Endothelial cell of umbilical vein (primary cell): ENCODE results near the gene TSPAN31. TPM values are rescaled to one million over a fixed set of nuclear protein-coding genes. Genes with fewer than 3 reads are reported as not detected.

Experiments
- BruUV-seq: library from RNA; stranded (reverse); fragments of 400-500 nt; replicated peaks from 2 replicates; lab custom pipeline; 2021; lab: Mats Ljungman, UMichigan
- CTCF ChIA-PET: fragments of 300-600, 350-600 bp; sonication (Branson Sonifier 250); formaldehyde crosslinking; loops from one replicate; lab custom pipeline; 2021; ENCODE audit warnings: antibody characterized with exemption, inconsistent platforms; lab: Charles Lee
- POLR2A ChIA-PET: fragments of 300-600, 350-600 bp; sonication (Branson Sonifier 250); formaldehyde crosslinking; loops from one replicate; lab custom pipeline; 2021; ENCODE audit warnings: antibody characterized with exemption, inconsistent platforms; lab: Charles Lee
- DNase-seq: peaks from one replicate; pipeline ENCODE4 v3.0.0-alpha.2; 2011; ENCODE audit warnings: low read depth, low spot score
- FAIRE-seq: peaks from 2 replicates; lab custom pipeline; 2011; peaks lifted over from hg19 to GRCh38; lab: Jason Lieb, UNC
- H2AFZ ChIP-seq: 2 replicates; pipeline ENCODE4 v1.6.0; 2012; ENCODE audit warnings: low read depth, low read length, control low read depth, inconsistent platforms
- H3K27ac ChIP-seq: 2 replicates; pipeline ENCODE4 v1.5.1; 2011; ENCODE audit warnings: low read depth, mild to moderate bottlenecking, control low read depth, low read length, moderate library complexity; ENCODE audit not compliant: insufficient read depth
- H3K27me3 ChIP-seq, 2 experiments: 2 replicates each; pipeline versions ENCODE4 v1.6.0 to v1.6.1; 2011; ENCODE audit warnings: low read length in 2 of 2, mixed read lengths in 1 of 2; ENCODE audit not compliant: control insufficient read depth in 2 of 2, insufficient read depth in 2 of 2
- H3K36me3 ChIP-seq, 2 experiments: 2 replicates in 1 of 2; 3 replicates in 1 of 2; pipeline ENCODE4 v1.5.1; 2011; ENCODE audit warnings: low read length in 2 of 2, mild to moderate bottlenecking in 1 of 2, moderate library complexity in 1 of 2; ENCODE audit not compliant: control insufficient read depth in 2 of 2, insufficient read depth in 2 of 2; ENCODE audit errors: extremely low read depth in 1 of 2
- H3K4me1 ChIP-seq: 3 replicates; pipeline ENCODE4 v1.5.1; 2011; ENCODE audit warnings: mild to moderate bottlenecking, low read length; ENCODE audit not compliant: control insufficient read depth, insufficient read depth; ENCODE audit errors: extremely low read depth
- H3K4me2 ChIP-seq: 2 replicates; pipeline ENCODE4 v1.6.1; 2011; ENCODE audit warnings: low read length, control low read depth, mixed read lengths; ENCODE audit not compliant: insufficient read depth
- H3K4me3 ChIP-seq, 3 experiments: fragments of 200-600 bp in 1 of 3; sonication (generic), shearing (Covaris generic) in 1 of 3; replicated peaks in 1 of 3; 2 replicates each; pipeline ENCODE4 v1.5.1; 2011 to 2016; ENCODE audit warnings: control low read depth in 3 of 3, low read length in 3 of 3, mild to moderate bottlenecking in 2 of 3, inconsistent platforms in 1 of 3, low read depth in 1 of 3, moderate library complexity in 1 of 3; ENCODE audit not compliant: insufficient read depth in 1 of 3
- H3K79me2 ChIP-seq: 2 replicates; pipeline ENCODE4 v1.6.0; 2012; ENCODE audit warnings: low read length, inconsistent platforms; ENCODE audit not compliant: control insufficient read depth, insufficient read depth
- H3K9ac ChIP-seq: replicated peaks from 2 replicates; pipeline ENCODE3; 2011; ENCODE audit warnings: low read length, control low read depth; ENCODE audit not compliant: insufficient read depth; ENCODE audit errors: extremely low read depth
- H3K9me1 ChIP-seq: replicated peaks from 3 replicates; pipeline ENCODE4 v1.6.0; 2011; ENCODE audit warnings: mild to moderate bottlenecking, low read length; ENCODE audit not compliant: control insufficient read depth, insufficient read depth; ENCODE audit errors: extremely low read depth
- H3K9me3 ChIP-seq: replicated peaks from 2 replicates; pipeline ENCODE4 v1.5.1; 2012; ENCODE audit warnings: low read length, inconsistent platforms; ENCODE audit not compliant: control insufficient read depth, insufficient read depth
- H4K20me1 ChIP-seq: replicated peaks from 2 replicates; pipeline ENCODE3; 2011; ENCODE audit warnings: mild to moderate bottlenecking, low read length; ENCODE audit not compliant: control insufficient read depth, insufficient read depth; ENCODE audit errors: extremely low read depth
- EZH2 ChIP-seq: IDR thresholded peaks from 2 replicates; pipeline ENCODE4 v1.6.1; 2012; ENCODE audit warnings: borderline replicate concordance, low read depth, mild to moderate bottlenecking, moderate library complexity, low read length, inconsistent platforms; ENCODE audit not compliant: severe bottlenecking
- GATA2 ChIP-seq: IDR thresholded peaks from 2 replicates; pipeline ENCODE4 v1.7.0; 2011; ENCODE audit warnings: low read depth, mild to moderate bottlenecking, moderate library complexity, mixed read lengths, low read length; ENCODE audit not compliant: insufficient read length, insufficient read depth
- MYC ChIP-seq: IDR thresholded peaks from one replicate; pipeline ENCODE4 v1.6.1; 2011; ENCODE audit warnings: mild to moderate bottlenecking, low read depth, low read length
- POLR2A ChIP-seq: IDR thresholded peaks from 2 replicates; pipeline ENCODE4 v1.6.1; 2012; ENCODE audit warnings: low read depth, mild to moderate bottlenecking, control low read depth, low read length
- dilution Hi-C: fragments of 300-500 bp; cut with MboI; formaldehyde crosslinking; loops from one replicate; pipeline ENCODE4 v1.15.0; 2019; ENCODE audit warnings: low sequenced_read_pairs; ENCODE audit not compliant: extremely low pct_ligation_motif_present
- intact Hi-C: fragments of 100-400 bp; cut with micrococcal nuclease; formaldehyde crosslinking; loops from one replicate; pipeline ENCODE4 v1.10.0; 2022
- polyA plus RNA-seq, 4 experiments: library from polyadenylated mRNA; depleted of rRNA in 3 of 4; stranded (reverse) in 3 of 4; unstranded in 1 of 4; fragments of >200 nt; gene quantifications; 2 replicates each; pipeline versions ENCODE4 v1.2.1 to v1.2.3, GENCODE V29; 2011 to 2012; ENCODE audit warnings: missing spikeins in 1 of 4
- total RNA-seq: library from RNA; stranded (reverse); gene quantifications from 2 replicates; pipeline ENCODE4 v1.2.3, GENCODE V29; 2021
- TF ChIP-seq, protein P1 (sequence below), 2 donors: IDR thresholded peaks; 1 replicate in 1 of 2; 2 replicates in 1 of 2; pipeline ENCODE4 v1.5.1; 2011; ENCODE audit warnings: low read length in 2 of 2, mild to moderate bottlenecking in 2 of 2, moderate library complexity in 2 of 2, control low read depth in 1 of 2, inconsistent platforms in 1 of 2, low read depth in 1 of 2; ENCODE audit not compliant: insufficient read depth in 1 of 2; ENCODE audit errors: extremely low read depth in 1 of 2
- TF ChIP-seq, protein P2 (sequence below): IDR thresholded peaks from 2 replicates; pipeline ENCODE4 v1.6.1; 2011; ENCODE audit not compliant: insufficient read depth, insufficient read length

The TSPAN31 gene
- total and polyA plus RNA-seq, 2 donors (not counting 3 experiments of a cell fraction or from before 2014, with no cell fraction given), result 15.0 to 43.9 TPM

DNA sequence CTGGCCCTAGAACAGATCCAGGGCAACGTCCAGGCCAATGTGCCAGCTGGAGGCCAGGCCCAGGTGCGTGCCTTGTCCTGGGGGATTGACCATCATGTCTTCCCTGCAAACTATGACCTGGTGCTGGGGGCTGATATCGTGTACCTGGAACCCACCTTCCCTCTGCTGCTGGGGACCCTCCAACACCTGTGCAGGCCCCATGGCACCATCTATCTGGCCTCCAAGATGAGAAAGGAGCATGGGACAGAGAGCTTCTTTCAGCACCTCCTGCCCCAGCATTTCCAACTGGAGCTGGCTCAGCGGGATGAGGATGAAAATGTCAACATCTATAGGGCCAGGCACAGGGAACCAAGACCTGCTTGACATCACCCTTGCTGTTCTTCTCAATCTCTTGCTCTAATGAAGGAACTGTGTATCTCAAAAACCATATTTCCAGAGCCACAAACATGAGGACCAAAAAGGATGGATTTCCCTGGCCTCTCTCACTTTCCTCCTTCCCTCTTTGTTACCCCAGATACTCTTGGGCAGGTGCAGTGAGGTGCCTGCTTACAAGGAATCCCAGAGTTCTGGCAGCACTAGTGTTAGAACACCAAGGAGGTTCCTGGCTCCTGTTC lies 35.6 kb downstream of the TSPAN31 start:
- CTCF ChIA-PET, result interaction anchor here (1.0 to 3.2 kb wide), 3 partner anchors 23 to 54 kb away, joined by 3 to 12 read pairs (median 8); no protein-coding TSS in a partner anchor

More for the DNA sequence above, 35.6 kb downstream of the TSPAN31 start:
- no peaks in the 10 kb centered on the region for H4K20me1 ChIP-seq
- H3K27me3 ChIP-seq, result no peaks in the 10 kb centered on the region
- TF ChIP-seq GATA2 (no peak), POLR2A (no peak), EZH2 (no peak), MYC (no peak)
- TF ChIP-seq, protein P1, sequence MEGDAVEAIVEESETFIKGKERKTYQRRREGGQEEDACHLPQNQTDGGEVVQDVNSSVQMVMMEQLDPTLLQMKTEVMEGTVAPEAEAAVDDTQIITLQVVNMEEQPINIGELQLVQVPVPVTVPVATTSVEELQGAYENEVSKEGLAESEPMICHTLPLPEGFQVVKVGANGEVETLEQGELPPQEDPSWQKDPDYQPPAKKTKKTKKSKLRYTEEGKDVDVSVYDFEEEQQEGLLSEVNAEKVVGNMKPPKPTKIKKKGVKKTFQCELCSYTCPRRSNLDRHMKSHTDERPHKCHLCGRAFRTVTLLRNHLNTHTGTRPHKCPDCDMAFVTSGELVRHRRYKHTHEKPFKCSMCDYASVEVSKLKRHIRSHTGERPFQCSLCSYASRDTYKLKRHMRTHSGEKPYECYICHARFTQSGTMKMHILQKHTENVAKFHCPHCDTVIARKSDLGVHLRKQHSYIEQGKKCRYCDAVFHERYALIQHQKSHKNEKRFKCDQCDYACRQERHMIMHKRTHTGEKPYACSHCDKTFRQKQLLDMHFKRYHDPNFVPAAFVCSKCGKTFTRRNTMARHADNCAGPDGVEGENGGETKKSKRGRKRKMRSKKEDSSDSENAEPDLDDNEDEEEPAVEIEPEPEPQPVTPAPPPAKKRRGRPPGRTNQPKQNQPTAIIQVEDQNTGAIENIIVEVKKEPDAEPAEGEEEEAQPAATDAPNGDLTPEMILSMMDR (IDR thresholded peaks at IDR 0.05; ENCODE audit: extremely low read depth in 1 of 2, insufficient read depth in 1 of 2, low read depth in 1 of 2, low read length in 2 of 2), result no peak
- TF ChIP-seq, protein P2, sequence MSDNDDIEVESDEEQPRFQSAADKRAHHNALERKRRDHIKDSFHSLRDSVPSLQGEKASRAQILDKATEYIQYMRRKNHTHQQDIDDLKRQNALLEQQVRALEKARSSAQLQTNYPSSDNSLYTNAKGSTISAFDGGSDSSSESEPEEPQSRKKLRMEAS, result no peak
- intact Hi-C loops, result no loop called here
- no peak overlapping the region for H3K9ac ChIP-seq
- H3K4me2 ChIP-seq, result no peak overlapping the region
- POLR2A ChIA-PET, result interaction anchor here (0.6 kb wide), 1 partner anchor 37 kb away, joined by 4 read pairs; no protein-coding TSS in a partner anchor
- BruUV-seq, result no TSS peak
- peaks cover 7% of the 10 kb centered on the region for H3K4me1 ChIP-seq
- peaks cover 0 to 5% of the 10 kb centered on the region in 2 experiments for H3K36me3 ChIP-seq
- no peak overlapping the region for H3K27ac ChIP-seq
- H3K9me1 ChIP-seq, result no peaks in the 10 kb centered on the region
- no peak for DNase-seq
- H3K79me2 ChIP-seq, result peaks cover 14% of the 10 kb centered on the region
- H2AFZ ChIP-seq, result no peak overlapping the region
- dilution Hi-C loops, result no loop called here
- H3K9me3 ChIP-seq, result no peaks in the 10 kb centered on the region
- no peak for FAIRE-seq
- no peak overlapping the region for H3K4me3 ChIP-seq
